ENCODE data around the gene SDCCAG8.
"Not testable (repeated sequence)": the region's sequence is repeated elsewhere in the genome, so short reads cannot be mapped to it uniquely, and the experiment has no call there.

SDCCAG8 gene

DNA sequence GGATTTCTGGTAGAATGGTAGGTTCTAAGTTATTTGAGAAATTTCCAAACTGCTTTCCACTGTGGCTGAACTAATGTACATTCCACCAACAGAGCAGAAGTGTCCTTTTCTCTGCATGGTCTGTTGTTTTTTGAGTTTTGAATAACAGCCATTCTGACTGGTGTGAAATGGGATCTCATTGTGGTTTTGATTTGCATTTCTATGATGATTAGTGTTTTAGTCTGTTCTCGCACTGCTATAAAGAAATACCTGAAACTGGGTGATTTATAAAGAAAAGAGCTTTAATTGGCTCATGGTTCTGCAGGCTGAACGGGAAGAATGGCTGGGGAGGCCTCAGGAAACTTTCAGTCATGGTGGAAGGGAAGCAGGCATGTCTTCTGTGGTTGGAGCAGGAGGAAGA, 80.3 kb downstream of the SDCCAG8 start:
- DNase-seq, result no peak

DNA sequence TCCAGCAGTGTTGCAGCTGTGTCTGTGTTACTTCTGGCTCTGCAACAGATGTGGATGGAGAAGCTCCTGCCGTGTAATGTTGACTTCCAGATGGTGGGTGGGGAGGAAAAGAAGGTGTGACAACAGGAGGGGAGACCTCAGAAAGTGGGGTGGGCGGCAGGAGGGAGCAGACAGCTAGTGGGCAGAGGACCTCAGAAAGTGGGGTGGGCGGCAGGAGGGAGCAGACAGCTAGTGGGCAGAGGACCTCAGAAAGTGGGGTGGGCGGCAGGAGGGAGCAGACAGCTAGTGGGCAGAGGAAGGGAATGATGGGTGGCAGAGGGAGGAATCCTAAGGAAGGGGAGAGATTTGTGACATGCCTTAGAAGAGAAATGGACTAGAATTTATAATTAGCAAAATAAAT, 83.0 kb downstream of the SDCCAG8 start:
- DNase-seq, result not testable (repeated sequence)

DNA sequence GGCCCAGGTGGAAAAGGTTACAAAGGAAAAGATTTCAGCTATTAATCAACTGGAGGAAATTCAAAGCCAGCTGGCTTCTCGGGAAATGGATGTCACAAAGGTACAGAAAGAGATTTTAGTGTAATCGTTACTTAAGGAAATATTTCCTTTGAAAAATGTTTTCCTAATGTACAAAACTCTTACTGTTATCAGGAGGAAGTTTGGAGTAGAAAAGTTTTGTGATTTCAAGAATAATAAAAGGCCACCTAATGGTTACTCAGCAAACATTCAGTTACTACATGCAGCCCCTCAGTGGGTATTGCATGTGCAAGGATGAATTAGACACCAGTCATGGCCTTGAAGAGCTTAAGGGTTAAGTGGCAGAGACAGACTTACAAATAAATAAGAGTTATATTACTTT, 85.2 kb downstream of the SDCCAG8 start:
- no peak for DNase-seq

DNA sequence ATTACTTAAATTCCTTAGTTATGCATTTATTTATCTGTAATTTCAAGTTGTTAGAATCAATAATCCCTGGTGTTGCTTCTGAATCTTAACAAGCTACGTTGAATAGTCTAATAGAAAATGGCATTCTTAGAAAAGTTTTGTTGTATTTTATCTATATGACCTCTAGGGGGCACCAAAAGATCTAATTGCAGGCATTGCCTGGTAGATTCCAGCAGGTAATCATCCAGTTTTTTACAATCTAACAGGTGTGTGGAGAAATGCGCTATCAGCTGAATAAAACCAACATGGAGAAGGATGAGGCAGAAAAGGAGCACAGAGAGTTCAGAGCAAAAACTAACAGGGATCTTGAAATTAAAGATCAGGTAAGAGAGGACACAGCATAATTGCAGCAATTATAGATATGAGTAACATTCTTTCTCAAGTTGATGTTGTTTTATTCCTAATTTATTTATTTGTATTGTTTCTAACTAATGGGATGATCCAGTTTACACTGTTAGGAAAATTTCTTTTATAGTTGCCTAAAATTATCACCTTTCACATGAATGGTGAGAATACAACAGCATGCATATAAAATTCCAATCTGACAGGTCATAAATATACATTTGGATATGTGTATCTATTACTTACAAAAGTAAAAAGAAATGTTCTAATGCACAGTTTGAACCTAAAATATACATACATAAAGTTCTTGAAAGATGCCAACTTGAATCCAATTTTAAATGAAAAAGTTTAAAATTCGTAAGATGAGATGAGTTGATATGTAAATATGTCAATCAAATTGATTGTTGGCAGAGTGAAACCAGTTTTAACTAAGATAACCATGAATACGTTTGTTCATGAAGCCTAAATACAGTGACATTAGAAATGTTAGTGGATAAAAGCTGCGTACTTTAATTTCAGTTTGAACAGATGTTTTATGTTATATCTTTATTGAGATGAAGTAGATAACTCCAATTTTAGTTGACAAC, 88.4 kb downstream of the SDCCAG8 start:
- DNase-seq, result peak; percentile 28

DNA sequence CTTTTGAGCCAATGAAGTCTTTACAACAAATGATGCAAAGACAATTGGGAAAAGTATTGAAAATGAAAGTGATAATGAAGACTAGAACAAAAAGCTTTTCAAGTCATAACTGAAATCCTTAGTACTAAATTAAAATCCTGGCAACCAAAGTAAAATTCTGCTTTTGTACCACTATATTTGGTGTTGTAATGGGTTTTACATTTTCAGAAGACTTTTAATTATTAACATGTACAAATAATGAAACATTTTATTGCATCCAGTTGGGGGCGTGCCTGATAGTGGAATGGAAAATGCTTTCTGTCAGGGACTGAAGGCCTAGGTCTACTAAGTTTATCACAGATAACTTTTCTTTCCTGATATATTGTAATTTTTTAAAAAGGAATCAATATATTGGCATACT, 89.4 kb downstream of the SDCCAG8 start:
- DNase-seq, result peak; percentile 28

DNA sequence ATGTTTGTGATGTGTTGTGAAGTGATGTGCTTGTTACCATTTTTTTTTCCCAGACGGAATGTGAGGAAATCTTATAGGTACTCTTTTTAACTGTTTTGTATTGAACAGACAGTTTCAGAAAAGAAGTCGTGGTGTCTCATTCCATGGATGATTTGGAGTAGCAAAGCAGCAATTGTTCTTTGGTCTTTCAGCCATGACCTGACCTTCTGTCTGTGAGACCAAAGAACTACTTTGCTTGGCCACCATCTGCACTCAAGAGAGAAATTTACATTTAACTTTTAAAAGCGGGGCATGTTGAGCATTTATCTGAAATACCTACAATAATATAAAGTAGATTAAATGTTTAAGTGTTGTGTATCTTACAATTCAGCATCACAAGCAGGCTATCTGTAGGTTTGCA, 90.2 kb downstream of the SDCCAG8 start:
- no peak for DNase-seq

DNA sequence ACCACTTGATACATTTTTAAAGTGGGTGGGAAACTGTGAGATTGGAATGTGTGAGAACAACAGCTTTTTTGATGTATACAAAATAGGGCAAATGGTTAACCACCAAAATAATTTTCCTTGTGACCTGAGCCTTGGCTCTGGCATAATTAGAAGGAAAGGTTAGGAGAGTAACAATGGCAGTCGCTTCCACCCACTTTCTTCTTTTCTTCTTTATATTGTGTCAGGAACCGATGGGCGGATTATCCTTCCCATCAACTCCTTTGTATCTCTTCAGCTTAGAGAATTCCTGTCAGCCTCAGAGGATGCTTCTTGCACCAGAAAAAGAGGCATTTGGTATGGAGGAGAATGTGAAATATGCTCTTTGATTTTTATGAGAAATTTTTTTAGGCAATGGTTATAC, 90.6 kb downstream of the SDCCAG8 start:
- no peak for DNase-seq

DNA sequence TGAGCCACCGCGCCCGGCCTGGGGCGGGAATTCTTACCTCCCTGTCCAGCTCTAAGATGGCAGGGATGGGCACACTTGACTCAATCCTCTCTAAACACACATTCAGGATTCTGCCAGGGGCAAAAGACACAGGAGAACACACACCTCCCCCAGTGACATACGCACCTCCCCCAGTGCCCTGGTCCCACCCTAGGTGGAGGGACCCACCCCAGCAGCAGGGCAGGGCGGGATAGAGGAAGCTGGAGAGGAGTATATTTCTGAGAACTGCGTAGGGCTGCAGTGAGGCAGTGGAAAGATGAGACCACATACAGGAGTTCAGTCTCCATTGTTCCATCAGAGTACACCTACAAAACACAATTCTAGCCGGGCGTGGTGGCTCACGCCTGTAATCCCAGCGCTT, 92.5 kb downstream of the SDCCAG8 start:
- DNase-seq, result no peak

DNA sequence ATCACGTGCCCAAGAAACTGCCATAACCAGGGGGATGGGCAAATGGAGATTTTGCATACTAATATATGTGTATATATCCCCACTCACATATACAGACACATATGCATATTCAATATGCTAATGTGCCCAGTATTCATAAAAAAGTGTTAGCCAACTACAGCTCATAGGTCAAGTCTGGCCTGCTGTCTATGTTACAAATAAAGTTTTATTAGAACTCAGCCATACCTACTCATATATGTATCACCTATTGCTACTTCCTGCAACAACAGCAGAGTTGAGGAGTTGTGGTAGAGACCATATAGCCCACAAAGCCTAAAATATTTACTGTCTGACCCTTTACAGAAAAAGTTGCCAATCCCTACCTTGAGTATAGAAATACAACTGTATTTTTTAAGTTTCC, 93.3 kb downstream of the SDCCAG8 start:
- no peak for DNase-seq

DNA sequence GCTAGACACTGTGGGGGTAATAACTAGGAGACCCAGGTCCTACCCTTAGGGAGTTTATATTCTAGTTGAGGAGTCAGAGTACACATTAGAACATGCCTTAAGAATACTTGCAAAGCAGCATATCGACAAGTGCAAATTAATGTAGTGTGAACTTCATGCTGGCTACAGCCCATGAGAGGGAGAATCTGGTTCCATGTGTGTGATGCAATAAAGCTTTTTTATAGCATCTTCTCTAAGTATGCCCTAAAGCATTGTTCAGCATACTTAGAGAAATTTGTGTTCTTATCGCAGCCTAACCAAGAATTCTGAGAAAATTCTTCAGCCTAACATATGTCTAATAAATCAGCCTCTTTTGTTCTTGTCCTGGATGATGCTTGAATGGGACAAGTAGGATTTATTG, 95.5 kb downstream of the SDCCAG8 start:
- peak; percentile 23 for DNase-seq

DNA sequence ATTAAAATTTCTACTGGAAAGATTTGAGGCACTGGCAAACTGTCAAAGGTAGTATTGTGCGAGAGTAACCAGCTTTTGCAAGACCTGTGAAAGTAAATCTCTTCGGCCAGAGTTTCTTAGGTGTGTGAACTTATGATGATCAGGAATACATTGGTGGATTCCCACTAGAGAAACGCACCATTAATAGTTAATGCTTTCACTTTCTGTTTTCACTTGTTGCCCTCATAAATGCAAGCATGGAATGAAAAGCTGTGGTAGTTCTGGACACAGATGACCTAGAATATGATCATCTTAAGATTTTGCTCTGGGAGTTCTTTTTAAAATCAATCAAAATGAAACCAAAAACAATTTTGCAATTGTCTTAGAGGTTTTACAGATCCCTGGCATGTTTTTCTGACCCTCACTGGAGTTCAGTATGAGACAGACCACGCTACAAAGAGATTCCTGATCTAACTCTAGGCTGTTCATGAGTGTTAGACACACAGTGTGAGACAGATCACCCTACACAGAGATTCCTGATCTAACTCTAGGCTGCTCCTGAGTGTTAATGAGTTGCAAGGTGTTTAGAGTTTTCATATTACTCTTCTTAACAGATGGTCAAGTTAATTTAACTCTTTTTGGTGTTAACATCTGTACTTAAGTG, 98.8 kb downstream of the SDCCAG8 start:
- no peak for DNase-seq

DNA sequence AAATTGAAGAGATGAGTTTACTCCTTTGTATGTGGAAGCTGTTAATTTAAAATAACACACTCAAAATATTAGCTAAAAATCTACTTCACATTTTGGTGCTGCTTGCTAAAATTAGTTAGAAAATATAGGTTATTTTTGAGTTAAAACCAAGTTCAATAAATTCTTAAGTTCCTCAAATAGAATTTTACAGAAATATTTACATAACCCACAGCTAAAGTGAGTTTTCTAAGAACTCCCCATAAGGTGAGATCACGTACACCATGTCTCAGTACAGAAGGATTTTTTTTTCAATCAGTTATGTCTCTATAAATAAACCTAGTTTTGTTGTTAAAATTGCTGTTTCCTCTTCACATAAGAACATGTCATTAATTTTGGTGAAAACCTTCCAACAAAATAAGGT, 108.0 kb downstream of the SDCCAG8 start:
- DNase-seq, result no peak

DNA sequence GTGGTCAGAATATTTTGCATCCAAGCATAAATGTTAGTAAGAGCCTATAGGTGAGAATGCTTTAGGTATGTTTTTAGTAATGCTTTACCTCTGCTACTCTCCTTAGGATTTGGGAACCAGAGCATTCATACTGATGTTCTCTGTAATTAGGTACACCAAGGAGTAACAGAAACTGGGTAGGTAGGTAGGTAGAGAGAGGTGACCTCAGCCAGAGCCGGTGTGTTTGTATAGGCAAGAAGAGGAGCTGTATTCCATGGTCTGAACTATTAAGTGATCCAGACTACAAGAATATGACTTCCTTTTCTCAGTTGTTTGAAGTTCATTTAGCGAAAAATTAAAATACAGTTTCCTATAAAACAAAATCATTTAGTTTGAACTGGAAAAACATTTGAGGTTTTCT, 108.5 kb downstream of the SDCCAG8 start:
- DNase-seq, result no peak

DNA sequence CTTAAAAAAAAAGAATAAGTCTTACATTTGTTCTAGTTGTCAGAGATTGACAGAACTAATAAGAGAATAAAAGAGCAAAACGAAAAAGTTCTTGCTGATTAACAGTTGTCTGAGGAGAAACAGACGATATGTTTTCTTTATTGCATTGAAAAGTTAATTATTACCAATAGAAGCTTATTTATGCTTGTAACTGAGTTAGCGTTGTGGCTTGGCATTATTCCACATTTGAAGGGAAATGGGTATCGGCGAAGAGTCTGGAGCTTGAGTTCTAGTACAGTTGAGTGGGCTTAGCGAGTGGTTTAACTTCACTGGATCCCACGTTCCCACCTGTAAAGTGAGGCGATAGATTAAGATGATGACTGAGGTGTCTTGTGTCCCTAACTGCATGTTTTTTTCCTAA, 109.0 kb downstream of the SDCCAG8 start:
- no peak for DNase-seq

DNA sequence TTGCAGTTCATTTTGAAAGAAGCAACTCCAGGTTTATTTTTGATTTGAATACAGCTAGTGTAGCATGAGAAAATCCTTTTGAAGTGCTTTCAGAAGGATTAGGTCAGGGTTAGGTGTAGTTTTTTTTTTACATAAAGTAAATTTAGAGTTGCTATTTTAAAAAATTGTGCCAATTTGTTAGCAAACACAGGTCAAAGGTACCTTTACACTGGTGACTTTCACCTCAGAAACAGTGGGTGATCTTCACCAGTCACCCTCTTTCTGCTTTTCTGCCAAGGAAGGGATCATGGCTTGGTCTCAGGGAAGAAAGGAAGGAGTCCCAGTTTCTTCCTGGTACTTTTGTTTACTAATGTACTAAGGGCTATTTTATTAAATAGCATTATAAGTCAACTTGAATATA, 111.5 kb downstream of the SDCCAG8 start:
- no peak for DNase-seq

DNA sequence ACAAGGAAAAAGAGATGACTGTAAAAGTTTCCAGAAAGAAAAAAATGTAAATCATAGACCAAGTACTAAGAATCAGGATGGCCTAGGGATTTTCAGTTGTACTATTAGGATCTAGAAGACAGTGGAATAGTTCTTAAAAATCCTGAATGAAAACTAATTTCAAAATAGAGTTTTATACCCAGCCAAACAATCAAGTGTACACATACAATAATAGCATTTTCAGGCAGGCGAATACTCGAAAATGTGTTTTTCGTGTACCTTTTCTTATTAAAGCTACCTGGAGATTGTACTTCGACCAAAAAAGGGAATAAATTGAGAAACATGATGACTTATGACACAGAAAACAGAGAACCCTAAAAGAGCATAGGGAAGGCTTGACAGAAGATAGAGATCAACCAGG, 118.6 kb downstream of the SDCCAG8 start:
- DNase-seq, result no peak

DNA sequence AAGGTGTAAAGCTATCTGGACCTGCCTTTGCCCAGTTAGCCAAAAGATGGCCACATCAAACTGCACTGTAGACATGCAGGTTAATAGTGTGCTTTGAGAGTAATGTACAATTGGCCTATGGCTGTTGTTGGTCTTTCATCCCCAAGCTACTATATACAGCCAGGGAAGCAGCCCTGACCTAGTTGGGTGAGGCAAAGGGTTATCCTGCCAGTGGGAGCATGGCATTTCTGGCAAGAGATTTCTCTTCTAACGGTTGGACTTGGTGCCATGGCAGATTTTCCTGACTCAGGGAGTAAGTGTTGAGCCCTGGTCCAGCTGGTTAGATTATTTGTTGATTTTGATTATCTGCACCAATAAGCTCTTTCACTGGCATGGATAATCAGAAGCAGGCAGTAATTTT, 119.8 kb downstream of the SDCCAG8 start:
- no peak for DNase-seq

DNA sequence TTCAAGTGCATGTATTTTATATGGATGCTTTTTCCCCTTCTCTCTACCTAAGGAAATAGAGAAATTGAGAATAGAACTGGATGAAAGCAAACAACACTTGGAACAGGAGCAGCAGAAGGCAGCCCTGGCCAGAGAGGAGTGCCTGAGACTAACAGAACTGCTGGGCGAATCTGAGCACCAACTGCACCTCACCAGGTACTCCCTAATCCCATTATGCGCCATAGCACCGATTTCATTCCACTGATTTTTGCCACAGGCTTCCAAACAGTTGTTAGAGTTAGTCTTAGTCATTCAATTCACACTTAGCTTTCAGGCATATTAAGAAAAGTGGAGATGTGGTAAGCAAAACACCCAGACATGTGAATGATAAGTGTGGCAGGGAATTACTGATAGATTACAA, 122.8 kb downstream of the SDCCAG8 start:
- DNase-seq, result no peak

DNA sequence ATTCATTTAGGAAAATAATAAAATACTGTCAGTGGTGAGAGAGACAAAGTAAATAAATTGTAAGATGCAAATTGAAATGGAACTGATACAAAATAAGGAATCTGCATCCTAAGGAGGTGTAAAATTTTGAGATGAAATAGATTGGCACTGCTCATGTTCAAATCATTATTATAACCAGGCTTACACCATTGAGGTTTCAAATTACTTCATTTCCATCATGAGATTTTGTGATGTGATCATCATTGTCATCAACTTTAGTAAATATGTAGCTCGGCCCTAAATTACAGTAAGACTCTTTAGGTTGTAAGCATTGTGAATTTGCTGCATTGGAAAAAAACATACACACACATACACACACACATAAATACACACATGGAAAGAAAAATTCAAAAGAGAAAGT, 123.4 kb downstream of the SDCCAG8 start:
- DNase-seq, result no peak

DNA sequence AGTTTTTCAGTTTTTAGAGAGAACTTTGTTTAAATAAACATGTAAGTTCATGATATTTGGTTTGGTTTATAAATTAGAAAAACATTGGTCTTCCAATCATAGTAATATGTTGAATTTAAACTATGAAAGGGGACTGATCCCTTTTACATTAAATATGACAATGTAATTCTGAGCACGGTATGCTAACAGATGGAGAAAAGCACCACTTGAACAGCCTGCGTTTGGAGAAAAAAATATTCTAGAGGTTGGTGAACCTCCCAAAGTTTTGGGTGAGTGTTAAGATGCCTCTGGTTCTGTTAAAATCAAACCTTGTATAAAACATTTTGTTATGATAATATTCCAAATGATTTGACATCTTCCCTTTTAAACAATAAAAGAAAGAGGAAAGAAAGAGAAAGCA, 123.9 kb downstream of the SDCCAG8 start:
- no peak for DNase-seq

DNA sequence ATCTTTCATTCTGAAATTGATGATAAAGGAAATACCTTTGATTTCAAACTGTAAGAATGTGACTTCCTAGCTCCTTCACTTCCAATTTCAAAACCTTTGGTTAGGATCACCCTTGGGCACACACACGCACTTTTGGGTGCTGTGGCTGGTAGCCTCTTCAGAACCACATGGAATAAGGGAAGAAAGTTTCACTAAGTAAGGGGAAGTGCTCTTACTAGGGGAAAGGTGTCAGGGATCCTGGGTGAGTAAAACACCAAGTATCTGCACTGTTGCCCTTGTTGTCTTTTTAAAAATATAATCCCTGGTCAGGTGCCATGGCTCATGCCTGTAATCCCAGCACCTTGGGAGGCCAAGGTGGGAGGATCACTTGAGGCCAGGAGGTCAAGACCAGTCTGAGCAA, 132.4 kb downstream of the SDCCAG8 start:
- no peak for DNase-seq

DNA sequence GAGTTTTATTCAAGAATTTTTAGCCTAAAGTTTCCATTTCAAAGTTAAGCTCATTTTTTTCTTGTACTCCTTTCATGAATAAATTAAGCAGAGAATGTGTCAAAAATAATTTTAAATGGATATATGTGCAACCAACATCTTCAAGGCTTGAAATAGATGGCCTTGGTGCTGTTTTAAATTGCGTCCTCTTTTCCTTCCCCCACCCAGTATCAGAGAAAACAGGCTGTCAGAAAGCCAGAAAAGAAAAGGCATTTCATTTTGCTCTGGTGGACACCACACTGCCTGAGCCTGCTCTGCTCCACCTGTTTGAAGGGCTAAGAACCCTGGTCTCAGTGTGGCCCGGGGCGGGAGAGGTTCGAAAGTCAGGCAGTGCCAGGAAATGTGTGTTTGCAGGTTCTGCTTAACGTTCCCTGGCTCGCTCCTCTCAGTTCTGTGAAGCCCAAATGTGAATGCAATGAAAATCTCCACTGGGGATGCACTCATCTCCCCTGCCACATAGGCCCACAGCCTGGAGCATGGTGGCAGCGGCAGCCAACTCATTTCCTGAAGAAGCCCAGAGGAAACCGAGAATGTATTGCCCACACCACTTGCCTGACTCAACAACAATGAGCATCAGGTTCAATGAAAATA, 134.4 kb downstream of the SDCCAG8 start:
- DNase-seq, result no peak

DNA sequence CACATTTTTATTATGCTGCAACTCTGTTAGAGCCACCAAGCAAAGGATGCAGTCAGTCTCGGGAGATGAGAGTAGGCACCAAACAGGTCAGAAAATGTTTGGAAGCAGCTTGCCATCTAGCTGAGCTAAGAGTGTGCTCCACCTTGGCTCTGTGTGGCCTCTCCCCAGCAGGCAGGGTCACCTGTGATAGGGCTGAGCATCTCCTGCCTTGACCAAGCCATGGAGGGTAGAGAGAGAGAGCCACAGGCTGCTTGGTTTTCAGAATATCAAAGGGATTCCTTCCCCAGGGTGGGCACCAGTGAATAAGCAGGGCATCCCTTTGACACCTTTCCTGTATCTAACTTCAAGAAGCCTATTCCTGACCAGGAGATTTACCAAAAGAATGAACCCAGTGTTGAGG, 135.5 kb downstream of the SDCCAG8 start:
- no peak for DNase-seq

DNA sequence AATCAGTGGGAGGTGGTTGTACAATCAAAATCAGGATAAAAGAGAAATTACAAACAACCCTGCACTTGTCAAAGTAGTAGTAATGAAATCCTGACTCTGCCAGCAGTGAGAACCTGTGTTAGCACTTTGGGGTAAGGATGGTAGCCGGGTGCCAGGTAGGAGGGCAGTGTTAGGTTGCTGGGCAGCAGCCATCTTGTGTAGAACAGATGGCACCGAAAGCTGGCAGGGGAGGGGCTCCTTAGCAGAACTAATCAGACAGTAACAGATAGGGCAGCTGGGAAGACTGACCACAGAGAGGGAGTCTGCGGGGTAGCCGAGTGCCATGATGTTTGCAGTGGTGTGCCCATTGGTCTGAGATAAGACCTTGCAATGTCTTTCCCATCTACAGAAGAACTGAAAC, 137.3 kb downstream of the SDCCAG8 start:
- DNase-seq, result no peak

Measured in fibroblast of skin of abdomen (primary cell).